Dendritic cell treated with granulocyte-macrophage colony-stimulating factor and Interleukin-4, amounts not matched to agents 40 ng/mL and 50 ng/mL, for 4 days (primary cell): ENCODE results near the gene MFSD12.
"Not testable (repeated sequence)": the region's sequence is repeated elsewhere in the genome, so short reads cannot be mapped to it uniquely, and the experiment has no call there.

Source experiments
- H3K27ac Mint-ChIP-seq: one replicate; pipeline ENCODE4 v1.8.0; 2022; ENCODE audit warnings: mild to moderate bottlenecking, mixed read lengths
- H3K27me3 Mint-ChIP-seq: one replicate; pipeline ENCODE4 v1.8.0; 2022; ENCODE audit warnings: mild to moderate bottlenecking, mixed read lengths
- H3K36me3 Mint-ChIP-seq: one replicate; pipeline ENCODE4 v1.8.0; 2022; ENCODE audit warnings: low read depth, mixed read lengths
- H3K4me1 Mint-ChIP-seq: one replicate; pipeline ENCODE4 v1.8.0; 2022; ENCODE audit warnings: low read depth, mixed read lengths
- H3K4me3 Mint-ChIP-seq: one replicate; pipeline ENCODE4 v1.8.0; 2022; ENCODE audit warnings: mild to moderate bottlenecking, moderate library complexity, mixed read lengths
- H3K9me3 Mint-ChIP-seq: one replicate; pipeline ENCODE4 v1.8.0; 2022; ENCODE audit warnings: mixed read lengths
- intact Hi-C: fragments of 100-400 bp; cut with micrococcal nuclease; formaldehyde crosslinking; loops from one replicate; pipeline ENCODE4 v1.15.0; 2022

The MFSD12 gene

GRCh38 chr19:3575949-3576673 is 18.7 kb upstream of the MFSD12 start:
- H3K27ac Mint-ChIP-seq, result no peak overlapping the region
- intact Hi-C loops, result no loop called here
- peaks cover 70% of the 10 kb centered on the region for H3K4me1 Mint-ChIP-seq
- peak overlapping the region; percentile 70 for H3K4me3 Mint-ChIP-seq
- H3K9me3 Mint-ChIP-seq, result no peaks in the 10 kb centered on the region
- H3K27me3 Mint-ChIP-seq, result no peaks in the 10 kb centered on the region
- H3K36me3 Mint-ChIP-seq, result peaks cover 61% of the 10 kb centered on the region

GRCh38 chr19:3575260-3575741 is 17.9 kb upstream of the MFSD12 start:
- no peak overlapping the region for H3K27ac Mint-ChIP-seq
- no peaks in the 10 kb centered on the region for H3K27me3 Mint-ChIP-seq
- no peaks in the 10 kb centered on the region for H3K9me3 Mint-ChIP-seq
- H3K36me3 Mint-ChIP-seq, result peaks cover 61% of the 10 kb centered on the region
- H3K4me1 Mint-ChIP-seq, result peaks cover 68% of the 10 kb centered on the region
- no peak overlapping the region for H3K4me3 Mint-ChIP-seq
- intact Hi-C loops, result no loop called here

- H3K27me3 Mint-ChIP-seq, result no peaks in the 10 kb centered on the region
Observed at GRCh38 chr19:3573858-3574637, 16.7 kb upstream of the MFSD12 start.

GRCh38 chr19:3573162-3573857 is 15.9 kb upstream of the MFSD12 start:
- peak overlapping the region; percentile 88 for H3K4me3 Mint-ChIP-seq
- peaks cover 52% of the 10 kb centered on the region for H3K36me3 Mint-ChIP-seq
- H3K4me1 Mint-ChIP-seq, result peaks cover 56% of the 10 kb centered on the region
- intact Hi-C loops, result loop anchor here (2.0 kb wide), 2 partner anchors 15 to 67 kb away; partner anchors contain the start of gene FZR1
- no peaks in the 10 kb centered on the region for H3K27me3 Mint-ChIP-seq
- peak overlapping the region; percentile 85 for H3K27ac Mint-ChIP-seq
- no peaks in the 10 kb centered on the region for H3K9me3 Mint-ChIP-seq

More at GRCh38 chr19:3573858-3574637, 16.7 kb upstream of the MFSD12 start:
- Mint-ChIP-seq H3K27ac (peak overlapping the region; percentile 85), H3K4me3 (peak overlapping the region; percentile 88), H3K9me3 (no peaks in the 10 kb centered on the region), H3K36me3 (peaks cover 59% of the 10 kb centered on the region), H3K4me1 (peaks cover 56% of the 10 kb centered on the region)
- intact Hi-C loops, result loop anchor here (2.0 kb wide), 2 partner anchors 15 to 67 kb away; partner anchors contain the start of gene FZR1

- no peaks in the 10 kb centered on the region for H3K27me3 Mint-ChIP-seq
Observed at GRCh38 chr19:3572855-3573161, 15.4 kb upstream of the MFSD12 start, which contains the start of gene HMG20B. HMG20B (plus strand) TSS chr19:3572944; CDS start chr19:3573310, 366 bp downstream.

GRCh38 chr19:3572132-3572854 is 14.9 kb upstream of the MFSD12 start:
- H3K27me3 Mint-ChIP-seq, result no peaks in the 10 kb centered on the region
- peak overlapping the region; percentile 85 for H3K27ac Mint-ChIP-seq
- intact Hi-C loops, result loop anchor here (2.0 kb wide), 2 partner anchors 13 to 65 kb away; partner anchors contain the start of gene FZR1

More at GRCh38 chr19:3572855-3573161, 15.4 kb upstream of the MFSD12 start, which contains the start of gene HMG20B:
- no peaks in the 10 kb centered on the region for H3K9me3 Mint-ChIP-seq
- peak within 1 kb of the TSS; percentile 85 for H3K27ac Mint-ChIP-seq
- peaks cover 47% of the 10 kb centered on the region for H3K36me3 Mint-ChIP-seq
- peaks cover 56% of the 10 kb centered on the region for H3K4me1 Mint-ChIP-seq
- intact Hi-C loops, result loop anchor here (2.0 kb wide), 2 partner anchors 14 to 66 kb away; partner anchors contain the start of gene FZR1
- peak within 1 kb of the TSS; percentile 88 for H3K4me3 Mint-ChIP-seq

GRCh38 chr19:3570606-3571011 is 13.2 kb upstream of the MFSD12 start:
- Mint-ChIP-seq H3K27me3 (no peaks in the 10 kb centered on the region), H3K36me3 (peaks cover 25% of the 10 kb centered on the region), H3K4me3 (no peak overlapping the region), H3K9me3 (no peaks in the 10 kb centered on the region), H3K4me1 (peaks cover 45% of the 10 kb centered on the region), H3K27ac (peak overlapping the region; percentile 39)
- intact Hi-C loops, result no loop called here

More at GRCh38 chr19:3572132-3572854, 14.9 kb upstream of the MFSD12 start:
- no peaks in the 10 kb centered on the region for H3K9me3 Mint-ChIP-seq
- peaks cover 42% of the 10 kb centered on the region for H3K36me3 Mint-ChIP-seq
- H3K4me1 Mint-ChIP-seq, result peaks cover 56% of the 10 kb centered on the region
- peak overlapping the region; percentile 88 for H3K4me3 Mint-ChIP-seq

GRCh38 chr19:3570042-3570441 is 12.7 kb upstream of the MFSD12 start:
- H3K4me3 Mint-ChIP-seq, intact Hi-C loops: not testable (repeated sequence)

GRCh38 chr19:3565139-3565538 is 7.8 kb upstream of the MFSD12 start:
- Mint-ChIP-seq H3K4me1 (peaks cover 29% of the 10 kb centered on the region), H3K4me3 (no peak overlapping the region), H3K36me3 (no peaks in the 10 kb centered on the region), H3K27ac (no peak overlapping the region), H3K27me3 (no peaks in the 10 kb centered on the region), H3K9me3 (no peaks in the 10 kb centered on the region)
- intact Hi-C loops, result no loop called here

More at GRCh38 chr19:3570042-3570441, 12.7 kb upstream of the MFSD12 start:
- H3K36me3 Mint-ChIP-seq, result peaks cover 19% of the 10 kb centered on the region
- peaks cover 40% of the 10 kb centered on the region for H3K4me1 Mint-ChIP-seq
- not testable (repeated sequence) for H3K9me3 Mint-ChIP-seq, H3K27ac Mint-ChIP-seq, H3K27me3 Mint-ChIP-seq

- Mint-ChIP-seq H3K4me1 (peaks cover 31% of the 10 kb centered on the region), H3K27me3 (no peaks in the 10 kb centered on the region), H3K9me3 (no peaks in the 10 kb centered on the region), H3K4me3 (no peak overlapping the region), H3K36me3 (no peaks in the 10 kb centered on the region), H3K27ac (peak overlapping the region; percentile 65)
- intact Hi-C loops, result no loop called here
Observed at GRCh38 chr19:3563709-3564524, 6.5 kb upstream of the MFSD12 start.

GRCh38 chr19:3556978-3557460 is 367 bp downstream of the MFSD12 start:
- H3K27ac Mint-ChIP-seq, result peak overlapping the region; percentile 89
- H3K9me3 Mint-ChIP-seq, result no peaks in the 10 kb centered on the region
- H3K27me3 Mint-ChIP-seq, result no peaks in the 10 kb centered on the region
- intact Hi-C loops, result no loop called here
- H3K36me3 Mint-ChIP-seq, result peaks cover 47% of the 10 kb centered on the region
- peaks cover 59% of the 10 kb centered on the region for H3K4me1 Mint-ChIP-seq
- H3K4me3 Mint-ChIP-seq, result peak overlapping the region; percentile 95

- intact Hi-C loops, result no loop called here
- H3K4me3 Mint-ChIP-seq, result peak overlapping the region; percentile 95
- H3K36me3 Mint-ChIP-seq, result peaks cover 53% of the 10 kb centered on the region
- H3K9me3 Mint-ChIP-seq, result no peaks in the 10 kb centered on the region
- peaks cover 64% of the 10 kb centered on the region for H3K4me1 Mint-ChIP-seq
- peak overlapping the region; percentile 89 for H3K27ac Mint-ChIP-seq
- no peaks in the 10 kb centered on the region for H3K27me3 Mint-ChIP-seq
Observed at GRCh38 chr19:3556423-3556977, 886 bp downstream of the MFSD12 start.
